NCI-H2107 treated with DMSO at 0.1 percent for 48 hours (cell line): Measurements from ENCODE around the gene SLC2A13.
"Not testable (repeated sequence)": the region's sequence is repeated elsewhere in the genome, so short reads cannot be mapped to it uniquely, and the experiment has no call there.

ENCODE experiments used
- DNase-seq: peaks from one replicate; lab custom pipeline; 2025; ENCODE audit not compliant: unreplicated experiment; lab: John Stamatoyannopoulos, UW

Gene SLC2A13

GRCh38 chr12:40106202-40106533 lies 287 bp upstream of the SLC2A13 start:
- no peak for DNase-seq

GRCh38 chr12:40105265-40105514 lies 691 bp downstream of the SLC2A13 start:
- DNase-seq: no peak

GRCh38 chr12:40104461-40105264 lies 1.2 kb downstream of the SLC2A13 start:
- DNase-seq: no peak

GRCh38 chr12:40103043-40103442 lies 2.8 kb downstream of the SLC2A13 start:
- DNase-seq: no peak

GRCh38 chr12:40101747-40102146 lies 4.1 kb downstream of the SLC2A13 start:
- DNase-seq: no peak

GRCh38 chr12:40099423-40099853 lies 6.4 kb downstream of the SLC2A13 start:
- DNase-seq: no peak

GRCh38 chr12:40098406-40099145 lies 7.3 kb downstream of the SLC2A13 start:
- no peak for DNase-seq

GRCh38 chr12:40093512-40093911 lies 12.4 kb downstream of the SLC2A13 start:
- DNase-seq: no peak

GRCh38 chr12:40086471-40086870 lies 19.4 kb downstream of the SLC2A13 start:
- DNase-seq: no peak

GRCh38 chr12:40078266-40078665 lies 27.6 kb downstream of the SLC2A13 start:
- no peak for DNase-seq

- DNase-seq: no peak
Observed at GRCh38 chr12:40075458-40075857, 30.4 kb downstream of the SLC2A13 start.

- no peak for DNase-seq
Observed at GRCh38 chr12:40068416-40068815, 37.5 kb downstream of the SLC2A13 start.

- DNase-seq: no peak
Observed at GRCh38 chr12:40065636-40066035, 40.2 kb downstream of the SLC2A13 start.

GRCh38 chr12:40063414-40063813 lies 42.5 kb downstream of the SLC2A13 start:
- no peak for DNase-seq

GRCh38 chr12:40058721-40059190 lies 47.1 kb downstream of the SLC2A13 start:
- DNase-seq: no peak

GRCh38 chr12:40056373-40056772 lies 49.5 kb downstream of the SLC2A13 start:
- no peak for DNase-seq

GRCh38 chr12:40055776-40056175 lies 50.1 kb downstream of the SLC2A13 start:
- no peak for DNase-seq

GRCh38 chr12:40055228-40055579 lies 50.7 kb downstream of the SLC2A13 start:
- DNase-seq: no peak

GRCh38 chr12:40054555-40055227 lies 51.2 kb downstream of the SLC2A13 start:
- no peak for DNase-seq

- no peak for DNase-seq
Observed at GRCh38 chr12:40049268-40049667, 56.6 kb downstream of the SLC2A13 start.

GRCh38 chr12:40047002-40047401 lies 58.9 kb downstream of the SLC2A13 start:
- not testable (repeated sequence) for DNase-seq

- no peak for DNase-seq
Observed at GRCh38 chr12:40045656-40046055, 60.2 kb downstream of the SLC2A13 start.
